Measurements from ENCODE around the gene FBP2.

FBP2 gene

GRCh38 chr9:94593459-94594345 lies at the start of gene FBP2:
TSS of gene FBP2 (minus strand) at chr9:94593824. CDS start at chr9:94593726, 98 bp downstream.
- Histone ChIP-seq H3K36me3 (ENCODE audit: control insufficient read depth in 2 of 2, insufficient read depth in 1 of 2, low read length in 2 of 2) (no peaks in the 10 kb centered on the region), H3K4me1 (ENCODE audit: control insufficient read depth, insufficient read depth, low read length) (no peaks in the 10 kb centered on the region), H3K9me3 (ENCODE audit: control insufficient read depth, insufficient read depth, low read depth, low read length) (no peaks in the 10 kb centered on the region), H3K4me3 (ENCODE audit: low read depth, low read length) (no peak within 1 kb of the TSS), H3K27ac (ENCODE audit: extremely low read depth, low read depth, low read length) (no peak within 1 kb of the TSS)
- POLR2A ChIA-PET, result no interaction called here
- CTCF ChIA-PET, result interaction anchor here (0.6 to 1.0 kb wide), 2 partner anchors 9 to 39 kb away, joined by 5 to 6 read pairs; no protein-coding TSS in a partner anchor
- TF ChIP-seq ZNF366 (tag by site-specific recombination; conservative IDR thresholded peaks at IDR 0.05), result no peak
- no peak for TF ChIP-seq ZNF513 (tag by site-specific recombination; IDR thresholded peaks at IDR 0.05)
- TF ChIP-seq, protein P1, sequence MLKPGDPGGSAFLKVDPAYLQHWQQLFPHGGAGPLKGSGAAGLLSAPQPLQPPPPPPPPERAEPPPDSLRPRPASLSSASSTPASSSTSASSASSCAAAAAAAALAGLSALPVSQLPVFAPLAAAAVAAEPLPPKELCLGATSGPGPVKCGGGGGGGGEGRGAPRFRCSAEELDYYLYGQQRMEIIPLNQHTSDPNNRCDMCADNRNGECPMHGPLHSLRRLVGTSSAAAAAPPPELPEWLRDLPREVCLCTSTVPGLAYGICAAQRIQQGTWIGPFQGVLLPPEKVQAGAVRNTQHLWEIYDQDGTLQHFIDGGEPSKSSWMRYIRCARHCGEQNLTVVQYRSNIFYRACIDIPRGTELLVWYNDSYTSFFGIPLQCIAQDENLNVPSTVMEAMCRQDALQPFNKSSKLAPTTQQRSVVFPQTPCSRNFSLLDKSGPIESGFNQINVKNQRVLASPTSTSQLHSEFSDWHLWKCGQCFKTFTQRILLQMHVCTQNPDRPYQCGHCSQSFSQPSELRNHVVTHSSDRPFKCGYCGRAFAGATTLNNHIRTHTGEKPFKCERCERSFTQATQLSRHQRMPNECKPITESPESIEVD (tag by site-specific recombination; IDR thresholded peaks at IDR 0.05), result no peak
- no peak for TF ChIP-seq ZNF621 (tag by site-specific recombination; IDR thresholded peaks at IDR 0.05)
- no peak for TF ChIP-seq ZNF660 (tag by site-specific recombination; IDR thresholded peaks at IDR 0.05)
- no peak for TF ChIP-seq SETDB1 (IDR thresholded peaks at IDR 0.05; ENCODE audit: insufficient read length, low read length)
- TF ChIP-seq, protein P2, sequence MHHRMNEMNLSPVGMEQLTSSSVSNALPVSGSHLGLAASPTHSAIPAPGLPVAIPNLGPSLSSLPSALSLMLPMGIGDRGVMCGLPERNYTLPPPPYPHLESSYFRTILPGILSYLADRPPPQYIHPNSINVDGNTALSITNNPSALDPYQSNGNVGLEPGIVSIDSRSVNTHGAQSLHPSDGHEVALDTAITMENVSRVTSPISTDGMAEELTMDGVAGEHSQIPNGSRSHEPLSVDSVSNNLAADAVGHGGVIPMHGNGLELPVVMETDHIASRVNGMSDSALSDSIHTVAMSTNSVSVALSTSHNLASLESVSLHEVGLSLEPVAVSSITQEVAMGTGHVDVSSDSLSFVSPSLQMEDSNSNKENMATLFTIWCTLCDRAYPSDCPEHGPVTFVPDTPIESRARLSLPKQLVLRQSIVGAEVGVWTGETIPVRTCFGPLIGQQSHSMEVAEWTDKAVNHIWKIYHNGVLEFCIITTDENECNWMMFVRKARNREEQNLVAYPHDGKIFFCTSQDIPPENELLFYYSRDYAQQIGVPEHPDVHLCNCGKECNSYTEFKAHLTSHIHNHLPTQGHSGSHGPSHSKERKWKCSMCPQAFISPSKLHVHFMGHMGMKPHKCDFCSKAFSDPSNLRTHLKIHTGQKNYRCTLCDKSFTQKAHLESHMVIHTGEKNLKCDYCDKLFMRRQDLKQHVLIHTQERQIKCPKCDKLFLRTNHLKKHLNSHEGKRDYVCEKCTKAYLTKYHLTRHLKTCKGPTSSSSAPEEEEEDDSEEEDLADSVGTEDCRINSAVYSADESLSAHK (tag by site-specific recombination; IDR thresholded peaks at IDR 0.05), result no peak
- TF ChIP-seq, protein P3, sequence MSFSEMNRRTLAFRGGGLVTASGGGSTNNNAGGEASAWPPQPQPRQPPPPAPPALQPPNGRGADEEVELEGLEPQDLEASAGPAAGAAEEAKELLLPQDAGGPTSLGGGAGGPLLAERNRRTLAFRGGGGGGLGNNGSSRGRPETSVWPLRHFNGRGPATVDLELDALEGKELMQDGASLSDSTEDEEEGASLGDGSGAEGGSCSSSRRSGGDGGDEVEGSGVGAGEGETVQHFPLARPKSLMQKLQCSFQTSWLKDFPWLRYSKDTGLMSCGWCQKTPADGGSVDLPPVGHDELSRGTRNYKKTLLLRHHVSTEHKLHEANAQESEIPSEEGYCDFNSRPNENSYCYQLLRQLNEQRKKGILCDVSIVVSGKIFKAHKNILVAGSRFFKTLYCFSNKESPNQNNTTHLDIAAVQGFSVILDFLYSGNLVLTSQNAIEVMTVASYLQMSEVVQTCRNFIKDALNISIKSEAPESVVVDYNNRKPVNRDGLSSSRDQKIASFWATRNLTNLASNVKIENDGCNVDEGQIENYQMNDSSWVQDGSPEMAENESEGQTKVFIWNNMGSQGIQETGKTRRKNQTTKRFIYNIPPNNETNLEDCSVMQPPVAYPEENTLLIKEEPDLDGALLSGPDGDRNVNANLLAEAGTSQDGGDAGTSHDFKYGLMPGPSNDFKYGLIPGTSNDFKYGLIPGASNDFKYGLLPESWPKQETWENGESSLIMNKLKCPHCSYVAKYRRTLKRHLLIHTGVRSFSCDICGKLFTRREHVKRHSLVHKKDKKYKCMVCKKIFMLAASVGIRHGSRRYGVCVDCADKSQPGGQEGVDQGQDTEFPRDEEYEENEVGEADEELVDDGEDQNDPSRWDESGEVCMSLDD (tag by site-specific recombination; IDR thresholded peaks at IDR 0.05), result no peak
- TF ChIP-seq ZNF37A (tag by site-specific recombination; IDR thresholded peaks at IDR 0.05), result no peak
- TF ChIP-seq ZNF211 (tag by site-specific recombination; IDR thresholded peaks at IDR 0.05; ENCODE audit: low read depth), result no peak
- TF ChIP-seq ZNF146 (tag by site-specific recombination; IDR thresholded peaks at IDR 0.05), result no peak
- TF ChIP-seq ZSCAN30 (tag by site-specific recombination; IDR thresholded peaks at IDR 0.05), result no peak
- TF ChIP-seq ZNF155 (tag by site-specific recombination; IDR thresholded peaks at IDR 0.05), result no peak

- ChIA-PET POLR2A (no interaction called here), CTCF (no interaction called here)
- Histone ChIP-seq H3K4me1 (ENCODE audit: control insufficient read depth, insufficient read depth, low read length) (no peaks in the 10 kb centered on the region), H3K4me3 (ENCODE audit: low read depth, low read length) (no peak overlapping the region), H3K36me3 (ENCODE audit: control insufficient read depth in 2 of 2, insufficient read depth in 1 of 2, low read length in 2 of 2) (no peaks in the 10 kb centered on the region), H3K9me3 (ENCODE audit: control insufficient read depth, insufficient read depth, low read depth, low read length) (no peaks in the 10 kb centered on the region), H3K27ac (ENCODE audit: extremely low read depth, low read depth, low read length) (no peak overlapping the region)
- TF ChIP-seq EGR2 (tag by site-specific recombination; IDR thresholded peaks at IDR 0.05; ENCODE audit: low read depth), result peak; percentile 59
- TF ChIP-seq ZFHX2 (tag by site-specific recombination; conservative IDR thresholded peaks at IDR 0.05), result peak; percentile 17; the same call in 1 of the 2 replicates
- no peak for TF ChIP-seq YY2 (tag by site-specific recombination; IDR thresholded peaks at IDR 0.05)
Measured at GRCh38 chr9:94643176-94643575, 49.6 kb upstream of the FBP2 start.
